ENCODE results near the gene MYO10. TPM values are rescaled to one million over a fixed set of nuclear protein-coding genes. Genes with fewer than 3 reads are reported as not detected.
"Not testable (repeated sequence)": the region's sequence is repeated elsewhere in the genome, so short reads cannot be mapped to it uniquely, and the experiment has no call there.

MYO10 gene
- total RNA-seq, 2 donors from 2014 or later, result 57.6 to 71.7 TPM

GRCh38 chr5:16781828-16782626, 154.1 kb downstream of the MYO10 start:
- intact Hi-C loops (cut with DNase I, micrococcal nuclease), result no loop called here
- no peak for DNase-seq
- ATAC-seq, result no peak

- intact Hi-C loops (cut with DNase I, micrococcal nuclease), result no loop called here
- DNase-seq (no peak), ATAC-seq (no peak)
Measured at GRCh38 chr5:16780325-16780724, 155.8 kb downstream of the MYO10 start.

GRCh38 chr5:16777432-16777831, 158.7 kb downstream of the MYO10 start:
- no peak for ATAC-seq
- intact Hi-C loops (cut with DNase I, micrococcal nuclease), result no loop called here
- DNase-seq, result no peak

GRCh38 chr5:16776611-16777251, 159.4 kb downstream of the MYO10 start:
- DNase-seq (no peak), ATAC-seq (peak; percentile 60)
- intact Hi-C loops (cut with DNase I, micrococcal nuclease), result no loop called here

GRCh38 chr5:16774806-16775205, 161.3 kb downstream of the MYO10 start:
- ATAC-seq, result no peak
- intact Hi-C loops (cut with DNase I, micrococcal nuclease), result no loop called here

GRCh38 chr5:16773991-16774390, 162.1 kb downstream of the MYO10 start:
- ATAC-seq (no peak), DNase-seq (no peak)
- intact Hi-C loops (cut with DNase I, micrococcal nuclease), result no loop called here

More at GRCh38 chr5:16774806-16775205, 161.3 kb downstream of the MYO10 start:
- DNase-seq, result no peak

- ATAC-seq (no peak), DNase-seq (no peak)
- intact Hi-C loops (cut with DNase I, micrococcal nuclease), result no loop called here
Measured at GRCh38 chr5:16772556-16772955, 163.5 kb downstream of the MYO10 start.

GRCh38 chr5:16768184-16768583, 167.9 kb downstream of the MYO10 start:
- intact Hi-C loops (cut with DNase I, micrococcal nuclease), result no loop called here
- no peak for DNase-seq
- ATAC-seq, result no peak

- no peak for DNase-seq
- intact Hi-C loops (cut with DNase I, micrococcal nuclease), result no loop called here
- ATAC-seq, result no peak
Measured at GRCh38 chr5:16763211-16763610, 172.9 kb downstream of the MYO10 start.

- ATAC-seq (no peak), DNase-seq (no peak)
- intact Hi-C loops (cut with DNase I, micrococcal nuclease), result no loop called here
Measured at GRCh38 chr5:16759147-16759773, 176.8 kb downstream of the MYO10 start.

GRCh38 chr5:16757989-16758501, 178.0 kb downstream of the MYO10 start:
- intact Hi-C loops (cut with DNase I, micrococcal nuclease), result no loop called here
- no peak for DNase-seq
- ATAC-seq, result no peak

- ATAC-seq; intact Hi-C loops (cut with DNase I, micrococcal nuclease); DNase-seq: not testable (repeated sequence)
Measured at GRCh38 chr5:16757577-16757976, 178.5 kb downstream of the MYO10 start.

- DNase-seq, result no peak
- intact Hi-C loops (cut with DNase I, micrococcal nuclease), result no loop called here
Measured at GRCh38 chr5:16757146-16757545, 178.9 kb downstream of the MYO10 start.

GRCh38 chr5:16756692-16757091, 179.4 kb downstream of the MYO10 start:
- ATAC-seq (no peak), DNase-seq (no peak)
- intact Hi-C loops (cut with DNase I, micrococcal nuclease), result no loop called here

More at GRCh38 chr5:16757146-16757545, 178.9 kb downstream of the MYO10 start:
- no peak for ATAC-seq

- ATAC-seq (no peak), DNase-seq (no peak)
- intact Hi-C loops (cut with DNase I, micrococcal nuclease), result no loop called here
Measured at GRCh38 chr5:16755641-16756040, 180.4 kb downstream of the MYO10 start.

GRCh38 chr5:16754601-16755000, 181.5 kb downstream of the MYO10 start:
- DNase-seq, result no peak
- intact Hi-C loops (cut with DNase I, micrococcal nuclease), result no loop called here
- no peak for ATAC-seq

- DNase-seq (no peak), ATAC-seq (no peak)
- intact Hi-C loops (cut with DNase I, micrococcal nuclease), result no loop called here
Measured at GRCh38 chr5:16754086-16754485, 182.0 kb downstream of the MYO10 start.

- DNase-seq (no peak), ATAC-seq (no peak)
- intact Hi-C loops (cut with DNase I, micrococcal nuclease), result no loop called here
Measured at GRCh38 chr5:16750445-16750844, 185.6 kb downstream of the MYO10 start.

GRCh38 chr5:16749626-16750025, 186.5 kb downstream of the MYO10 start:
- intact Hi-C loops (cut with DNase I, micrococcal nuclease), result no loop called here
- no peak for DNase-seq
- ATAC-seq, result no peak

Data from left colon (tissue), 2 donors.